ENCODE measurements around the gene ARIH2.
A peak's percentile ranks its signal among the peaks of the same experiment; 100 is the strongest.
"Not testable (repeated sequence)": the region's sequence is repeated elsewhere in the genome, so short reads cannot be mapped to it uniquely, and the experiment has no call there.

Gene ARIH2

DNA sequence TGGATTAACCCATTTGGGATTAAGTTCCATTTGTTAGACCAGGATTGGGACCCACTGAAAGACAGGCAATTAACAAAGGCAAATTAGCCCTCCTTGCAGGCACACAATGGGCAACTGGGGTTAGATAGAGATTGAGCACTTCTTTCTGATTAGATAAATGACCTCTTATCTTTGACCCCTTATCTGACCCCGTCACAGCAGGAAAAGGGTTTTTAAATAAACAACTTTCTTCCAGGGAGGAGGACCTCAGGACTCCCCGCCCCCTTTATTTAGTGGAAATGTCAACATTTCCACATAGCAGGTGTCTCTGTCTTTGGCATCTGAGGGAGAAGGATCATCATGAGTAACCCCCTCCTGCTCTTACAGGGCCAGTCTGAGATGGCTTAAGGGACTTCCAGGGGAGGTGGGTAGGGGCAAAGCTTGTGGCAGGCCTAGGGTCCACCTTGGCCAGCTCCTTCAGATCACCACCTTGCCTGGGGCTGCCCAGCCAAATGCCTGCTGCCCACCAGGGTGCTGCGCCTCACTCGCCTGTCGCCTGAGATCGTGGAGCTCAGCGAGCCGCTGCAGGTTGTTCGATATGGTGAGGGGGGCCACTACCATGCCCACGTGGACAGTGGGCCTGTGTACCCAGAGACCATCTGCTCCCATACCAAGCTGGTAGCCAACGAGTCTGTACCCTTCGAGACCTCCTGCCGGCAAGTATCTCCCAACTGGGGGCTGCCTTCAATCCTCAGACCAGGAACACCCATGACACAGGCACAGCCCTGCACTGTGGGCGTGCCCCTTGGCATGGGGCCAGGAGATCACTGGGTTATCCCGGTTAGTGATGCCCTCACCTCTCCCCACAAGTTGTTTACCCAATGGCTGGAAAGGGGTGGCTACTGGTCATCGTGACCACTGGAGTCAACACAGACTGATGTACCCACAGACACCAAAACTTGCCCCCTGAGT is 86.0 kb downstream of the ARIH2 start:
- FAIRE-seq: no peak

GRCh38 chr3:49005303-49005680 is 86.7 kb downstream of the ARIH2 start:
- no peak for FAIRE-seq

DNA sequence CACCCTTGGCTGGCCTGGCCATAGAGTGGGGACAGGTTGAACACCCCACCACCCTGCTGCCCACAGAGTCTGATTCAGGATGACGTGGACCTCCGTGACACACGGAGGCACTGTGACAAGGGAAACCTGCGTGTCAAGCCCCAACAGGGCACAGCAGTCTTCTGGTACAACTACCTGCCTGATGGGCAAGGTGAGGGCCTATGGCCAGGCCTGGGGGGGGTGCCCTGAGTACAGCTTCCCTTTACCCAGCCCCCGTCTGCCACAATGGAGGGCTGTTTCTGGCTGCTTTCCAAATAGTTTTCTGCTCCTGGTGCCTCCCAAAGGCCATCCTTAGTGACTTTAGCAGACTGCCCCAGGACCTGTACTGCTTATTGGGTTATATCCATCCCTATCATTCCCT is 87.4 kb downstream of the ARIH2 start:
- no peak for FAIRE-seq

- no peak for FAIRE-seq
Observed at GRCh38 chr3:49006408-49007067, 87.9 kb downstream of the ARIH2 start.

- FAIRE-seq: peak; percentile 95
Observed at GRCh38 chr3:49007068-49007770, 88.6 kb downstream of the ARIH2 start, which contains the start of gene WDR6. TSS of gene WDR6 (plus strand) at chr3:49007391. CDS start at chr3:49007432, 41 bp downstream.

GRCh38 chr3:49007771-49008528 is 89.3 kb downstream of the ARIH2 start:
- no peak for FAIRE-seq

GRCh38 chr3:49008627-49009026 is 90.0 kb downstream of the ARIH2 start:
- FAIRE-seq: not testable (repeated sequence)

- no peak for FAIRE-seq
Observed at GRCh38 chr3:49009396-49009795, 90.8 kb downstream of the ARIH2 start.

- no peak for FAIRE-seq
Observed at GRCh38 chr3:49012441-49013017, 93.9 kb downstream of the ARIH2 start.

DNA sequence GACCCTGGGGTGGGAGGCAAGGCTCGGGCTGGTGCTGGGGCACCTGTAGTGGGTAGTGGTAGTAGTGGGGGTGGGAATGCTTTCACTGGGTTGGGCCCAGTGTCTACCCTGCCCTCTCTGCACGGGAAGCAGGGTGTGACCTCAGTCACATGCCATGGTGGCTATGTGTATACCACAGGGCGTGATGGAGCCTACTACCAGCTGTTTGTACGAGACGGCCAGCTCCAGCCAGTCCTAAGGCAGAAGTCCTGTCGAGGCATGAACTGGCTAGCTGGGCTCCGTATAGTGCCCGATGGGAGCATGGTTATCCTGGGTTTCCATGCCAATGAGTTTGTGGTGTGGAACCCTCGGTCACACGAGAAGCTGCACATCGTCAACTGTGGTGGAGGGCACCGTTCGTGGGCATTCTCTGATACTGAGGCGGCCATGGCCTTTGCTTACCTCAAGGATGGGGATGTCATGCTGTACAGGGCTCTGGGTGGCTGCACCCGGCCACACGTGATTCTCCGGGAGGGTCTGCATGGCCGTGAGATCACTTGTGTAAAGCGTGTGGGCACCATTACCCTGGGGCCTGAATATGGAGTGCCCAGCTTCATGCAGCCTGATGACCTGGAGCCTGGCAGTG is 94.6 kb downstream of the ARIH2 start:
- no peak for FAIRE-seq

DNA sequence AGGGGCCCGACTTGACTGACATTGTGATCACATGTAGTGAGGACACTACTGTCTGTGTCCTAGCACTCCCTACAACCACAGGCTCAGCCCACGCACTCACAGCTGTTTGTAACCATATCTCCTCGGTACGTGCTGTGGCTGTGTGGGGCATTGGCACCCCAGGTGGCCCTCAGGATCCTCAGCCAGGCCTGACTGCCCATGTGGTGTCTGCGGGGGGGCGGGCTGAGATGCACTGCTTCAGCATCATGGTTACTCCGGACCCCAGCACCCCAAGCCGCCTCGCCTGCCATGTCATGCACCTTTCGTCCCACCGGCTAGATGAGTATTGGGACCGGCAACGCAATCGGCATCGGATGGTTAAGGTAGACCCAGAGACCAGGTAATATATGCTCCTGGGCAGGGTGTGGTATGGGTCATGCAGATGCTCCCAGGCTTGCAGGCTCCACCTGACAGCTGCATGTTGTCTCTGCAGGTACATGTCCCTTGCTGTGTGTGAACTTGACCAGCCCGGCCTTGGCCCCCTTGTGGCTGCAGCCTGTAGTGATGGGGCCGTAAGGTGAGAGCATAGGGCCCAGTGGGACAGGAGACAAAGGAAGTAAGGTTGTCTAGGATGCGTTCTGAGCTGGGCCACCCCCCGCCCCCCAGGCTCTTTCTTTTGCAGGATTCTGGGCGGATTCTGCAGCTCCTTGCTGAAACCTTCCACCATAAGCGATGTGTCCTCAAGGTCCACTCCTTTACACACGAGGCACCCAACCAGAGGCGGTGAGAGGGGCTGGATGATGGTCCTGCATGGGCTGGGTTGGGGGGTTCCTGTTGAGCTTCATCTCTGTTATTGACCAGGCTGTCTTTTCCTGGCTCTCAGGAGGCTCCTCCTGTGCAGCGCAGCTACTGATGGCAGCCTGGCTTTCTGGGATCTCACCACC is 95.4 kb downstream of the ARIH2 start:
- FAIRE-seq: no peak

GRCh38 chr3:49015072-49015471 is 96.4 kb downstream of the ARIH2 start:
- FAIRE-seq: no peak

- no peak for FAIRE-seq
Observed at GRCh38 chr3:49015765-49016164, 97.1 kb downstream of the ARIH2 start.

GRCh38 chr3:49016414-49017228 is 98.0 kb downstream of the ARIH2 start:
- FAIRE-seq: no peak

GRCh38 chr3:49017229-49017970 is 98.8 kb downstream of the ARIH2 start:
- FAIRE-seq: no peak

DNA sequence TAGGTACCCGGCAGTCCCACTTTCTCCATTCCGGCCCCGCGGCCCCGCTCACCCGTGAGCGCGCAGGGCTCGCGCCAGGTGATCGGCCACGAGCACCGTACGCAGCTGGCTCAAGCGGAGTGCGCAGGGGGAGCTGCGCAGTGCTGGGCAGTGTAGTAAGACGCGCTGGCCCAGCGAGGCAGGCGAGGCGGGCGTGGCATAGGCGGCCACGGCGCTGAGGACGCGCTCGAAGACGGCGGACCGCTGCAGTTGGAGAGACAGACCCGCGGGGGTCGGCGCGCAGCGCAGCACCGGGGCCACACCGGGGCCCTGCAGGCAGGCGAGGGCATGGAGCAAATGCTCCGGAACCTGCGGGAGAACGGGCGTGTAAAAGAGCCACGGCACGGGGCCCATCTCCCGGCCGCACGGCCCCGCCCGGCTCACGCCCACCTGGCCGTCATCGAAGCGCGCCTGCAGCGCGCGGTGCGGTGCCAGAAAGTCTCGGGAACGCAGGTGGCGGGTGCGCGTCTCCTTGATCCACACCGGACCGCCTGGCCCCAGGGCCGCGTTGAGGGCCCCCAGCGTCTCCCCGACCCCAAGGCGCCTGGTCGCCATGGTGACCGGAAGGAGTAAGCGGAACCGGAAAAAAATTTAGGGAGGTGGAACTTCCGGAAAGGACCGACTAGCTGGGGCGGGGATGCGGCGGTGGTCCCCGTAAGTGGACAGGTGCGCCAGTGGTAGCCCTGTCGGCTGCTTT is 99.5 kb downstream of the ARIH2 start, which contains the start of gene DALRD3:
Gene DALRD3 (minus strand): TSS at position 610 of the 736 bp plus-strand sequence. CDS start 16 bp downstream, at position 594.
- no peak for FAIRE-seq

GRCh38 chr3:49018707-49019006 is 100.0 kb downstream of the ARIH2 start:
- no peak for FAIRE-seq

DNA sequence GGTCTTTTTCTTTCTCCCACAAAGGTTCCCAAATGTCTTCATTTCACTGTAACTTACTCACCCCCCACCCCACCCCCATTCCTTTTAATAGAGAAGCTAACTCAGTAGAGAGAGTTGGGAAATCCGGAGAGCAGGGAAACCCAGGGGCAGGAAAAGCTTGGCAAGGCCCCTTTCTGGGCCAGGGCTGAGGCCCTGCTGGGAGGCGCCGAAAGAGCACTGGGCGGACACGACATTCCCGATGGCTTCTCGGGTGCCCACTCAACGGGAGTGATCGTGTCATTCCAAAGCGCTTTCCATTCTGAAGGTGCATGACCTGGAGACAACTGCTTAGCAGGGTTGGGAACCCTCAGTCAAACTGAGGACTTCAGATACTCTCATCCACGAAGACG is 101.3 kb downstream of the ARIH2 start:
- FAIRE-seq: no peak

All from endometrium (tissue), 2 donors.